GM12874 (cell line): ENCODE data around the gene KIF12.

ENCODE experiments used
- TF ChIP-seq, protein P1 (sequence below): IDR thresholded peaks from 2 replicates; pipeline ENCODE4 v1.5.1; 2011; ENCODE audit warnings: low read depth, mild to moderate bottlenecking, control low read depth, low read length, moderate library complexity; ENCODE audit not compliant: insufficient read depth

Gene KIF12

DNA sequence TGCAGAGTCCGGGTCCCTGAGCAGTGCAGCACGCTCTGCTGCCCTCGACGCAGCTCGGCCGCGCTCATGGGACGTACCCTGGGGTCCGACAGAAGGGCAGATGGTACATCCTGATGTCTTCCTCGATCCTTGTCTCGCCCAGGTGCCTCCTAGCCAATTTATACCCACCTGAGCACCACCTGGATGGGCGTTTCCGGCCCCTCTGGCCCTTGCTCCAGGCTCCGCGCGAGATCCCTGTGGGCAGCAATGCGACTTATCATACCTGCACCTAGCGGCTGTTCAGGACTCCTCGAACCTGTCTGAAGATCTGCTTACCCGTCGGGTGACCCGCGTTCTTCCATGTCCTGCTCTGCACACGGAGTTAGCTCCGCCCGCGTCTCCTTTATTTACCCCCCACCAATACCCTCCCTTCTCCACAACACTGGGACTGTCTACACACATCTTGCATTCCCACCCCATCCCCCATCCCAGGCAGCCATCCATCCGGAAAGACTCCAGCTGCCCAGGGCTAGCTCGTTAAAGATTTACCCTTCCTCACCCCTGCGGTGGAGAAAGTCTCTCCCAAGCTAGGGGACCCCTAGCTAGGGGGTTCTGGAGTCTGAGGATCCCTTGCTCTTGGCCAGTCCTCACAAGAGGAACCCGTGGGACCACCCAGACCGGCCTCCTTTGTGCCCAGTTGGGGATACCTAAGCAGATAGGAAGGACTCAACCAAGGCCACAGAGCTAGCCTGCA lies at the start of gene KIF12:
TSS of gene KIF12 (minus strand) at position 357 of the 733 bp plus-strand sequence. CDS start at position 341, 16 bp downstream.
- TF ChIP-seq, protein P1, sequence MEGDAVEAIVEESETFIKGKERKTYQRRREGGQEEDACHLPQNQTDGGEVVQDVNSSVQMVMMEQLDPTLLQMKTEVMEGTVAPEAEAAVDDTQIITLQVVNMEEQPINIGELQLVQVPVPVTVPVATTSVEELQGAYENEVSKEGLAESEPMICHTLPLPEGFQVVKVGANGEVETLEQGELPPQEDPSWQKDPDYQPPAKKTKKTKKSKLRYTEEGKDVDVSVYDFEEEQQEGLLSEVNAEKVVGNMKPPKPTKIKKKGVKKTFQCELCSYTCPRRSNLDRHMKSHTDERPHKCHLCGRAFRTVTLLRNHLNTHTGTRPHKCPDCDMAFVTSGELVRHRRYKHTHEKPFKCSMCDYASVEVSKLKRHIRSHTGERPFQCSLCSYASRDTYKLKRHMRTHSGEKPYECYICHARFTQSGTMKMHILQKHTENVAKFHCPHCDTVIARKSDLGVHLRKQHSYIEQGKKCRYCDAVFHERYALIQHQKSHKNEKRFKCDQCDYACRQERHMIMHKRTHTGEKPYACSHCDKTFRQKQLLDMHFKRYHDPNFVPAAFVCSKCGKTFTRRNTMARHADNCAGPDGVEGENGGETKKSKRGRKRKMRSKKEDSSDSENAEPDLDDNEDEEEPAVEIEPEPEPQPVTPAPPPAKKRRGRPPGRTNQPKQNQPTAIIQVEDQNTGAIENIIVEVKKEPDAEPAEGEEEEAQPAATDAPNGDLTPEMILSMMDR, result no peak

DNA sequence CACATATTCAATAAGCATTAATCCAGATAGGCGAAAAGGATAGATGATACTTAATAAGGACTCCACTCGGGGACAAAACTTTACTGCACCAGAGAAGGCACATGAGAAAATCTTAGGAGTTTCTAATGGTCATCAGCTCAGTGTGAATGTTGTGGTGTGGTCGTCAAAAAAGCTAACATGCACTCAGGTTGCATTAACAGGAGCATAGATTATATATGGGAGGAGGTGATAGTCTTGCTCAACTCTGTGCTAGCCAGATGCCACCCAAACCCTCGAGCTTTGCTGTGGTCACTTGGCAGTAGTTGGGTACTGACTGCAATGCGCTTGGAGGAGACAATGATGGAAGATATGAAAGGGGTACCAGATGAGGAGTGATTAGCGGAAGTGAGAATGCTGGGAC lies 47.6 kb upstream of the KIF12 start:
- TF ChIP-seq, protein P1, result no peak

DNA sequence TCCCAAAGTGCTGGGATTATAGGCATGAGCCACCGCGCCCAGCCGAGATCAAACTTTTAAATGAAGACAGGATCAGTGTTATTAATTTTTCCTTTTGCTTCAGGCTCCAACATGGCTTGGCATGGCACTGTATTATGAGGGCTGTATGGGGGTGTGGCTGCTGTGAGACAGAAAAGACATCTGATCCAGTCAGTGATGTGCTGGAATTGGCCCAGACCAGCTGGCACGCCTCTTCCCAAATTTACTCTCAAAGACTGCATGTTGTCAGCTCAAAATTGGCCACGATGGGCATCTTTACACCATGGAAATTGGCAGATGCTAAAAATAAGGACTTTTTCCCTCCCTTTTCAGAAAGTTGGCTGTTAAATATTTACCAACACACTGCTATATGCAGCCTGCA lies 44.1 kb upstream of the KIF12 start:
- TF ChIP-seq, protein P1, result no peak

DNA sequence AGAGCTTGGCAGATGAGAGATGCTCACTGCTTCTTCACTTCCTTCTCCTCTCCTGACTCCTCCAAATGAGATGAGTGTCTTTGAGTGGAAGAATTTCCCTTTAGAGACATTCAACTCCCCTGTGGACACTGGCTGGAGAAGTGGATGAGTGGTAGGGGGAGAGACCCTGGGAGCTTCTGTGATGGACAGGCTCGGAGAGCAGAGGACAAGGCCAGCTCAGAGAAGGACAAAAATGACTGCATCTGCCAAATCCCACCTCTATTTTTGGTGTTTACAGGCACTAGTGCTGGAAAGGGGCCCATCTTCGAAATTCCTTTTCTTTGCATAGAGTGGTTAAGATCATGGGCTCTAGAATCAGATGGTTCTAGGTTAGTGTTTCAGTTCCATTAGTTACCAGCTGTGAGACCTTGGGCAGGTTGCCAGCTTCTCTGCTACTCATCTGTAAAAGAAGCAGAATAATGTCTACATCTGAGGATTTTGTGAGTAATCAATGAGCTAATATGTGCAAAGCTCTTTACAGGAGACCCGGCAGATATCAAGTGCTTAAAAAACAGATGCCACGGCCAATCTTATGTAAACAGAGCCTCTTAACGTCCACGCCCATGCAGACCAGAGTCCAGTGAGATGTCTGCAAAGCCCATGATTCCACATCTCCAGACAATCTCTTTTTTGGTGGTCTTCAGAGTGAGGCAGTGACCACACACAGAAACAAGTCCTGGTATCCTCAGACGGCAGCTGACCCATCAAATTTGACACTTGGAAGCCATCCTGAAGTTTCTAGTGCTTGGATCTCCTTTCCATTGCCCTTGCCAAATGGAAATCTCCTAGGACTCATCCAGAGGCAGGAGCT lies 42.7 kb upstream of the KIF12 start:
- TF ChIP-seq, protein P1, result no peak

DNA sequence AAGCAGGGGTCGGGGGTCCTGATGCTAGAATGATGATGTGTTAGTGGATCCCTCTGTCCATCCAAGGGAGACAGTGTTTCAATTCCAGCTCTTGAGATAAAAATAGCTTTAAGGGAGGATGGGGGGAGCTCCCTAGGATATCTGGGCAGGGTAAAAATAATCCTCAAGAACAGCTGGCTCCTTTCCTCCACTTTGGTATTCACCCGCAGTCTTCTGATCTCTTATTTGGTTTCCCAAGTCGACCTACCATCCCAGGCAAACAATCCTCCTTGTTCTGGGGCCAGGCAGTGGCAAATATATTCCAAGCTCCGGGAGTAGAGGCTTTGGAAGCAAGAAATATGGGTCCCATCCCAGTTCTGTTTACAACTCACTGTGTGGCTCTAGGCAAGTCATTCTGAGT lies 41.8 kb upstream of the KIF12 start:
- TF ChIP-seq, protein P1, result no peak

DNA sequence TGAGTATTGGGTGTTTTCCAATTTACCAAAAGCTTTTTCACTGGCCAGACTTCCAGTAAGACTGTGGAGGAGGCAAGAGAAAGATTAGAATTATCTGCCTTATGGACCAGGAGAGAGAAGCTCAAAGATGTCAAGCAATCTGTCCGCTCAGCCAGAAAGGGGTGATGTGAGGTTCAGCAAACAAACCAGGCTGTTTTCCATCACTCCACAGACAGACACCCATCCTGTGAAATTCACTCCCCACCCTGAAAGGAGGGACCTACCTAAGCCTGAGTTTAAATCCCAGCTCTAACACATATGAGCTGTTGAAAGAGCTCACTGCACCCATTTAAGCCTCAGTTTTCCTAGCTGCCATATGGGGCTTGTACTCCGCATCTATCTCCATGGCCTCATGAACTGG lies 41.3 kb upstream of the KIF12 start:
- TF ChIP-seq, protein P1, result no peak

DNA sequence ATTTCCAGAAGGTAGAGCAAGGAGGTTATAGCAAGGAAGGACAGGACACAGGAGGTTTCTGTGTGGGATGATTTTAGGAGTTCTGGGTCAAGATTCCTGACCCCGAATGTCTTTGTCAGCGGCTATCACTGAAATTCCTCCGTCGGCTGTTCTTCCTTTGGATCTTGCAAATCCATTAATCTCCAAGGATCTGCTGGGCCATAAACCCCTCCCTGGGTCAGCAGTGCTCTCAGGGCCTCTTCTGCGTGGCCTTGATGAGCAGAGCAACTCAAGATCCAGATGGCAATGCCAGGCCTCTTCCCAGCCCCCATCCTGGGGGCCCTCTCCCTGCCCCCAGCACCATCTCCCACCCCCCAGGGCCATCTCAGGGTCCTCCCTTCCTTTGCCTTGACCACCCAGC lies 40.0 kb upstream of the KIF12 start:
- TF ChIP-seq, protein P1, result no peak
